Measurements from ENCODE around the gene ACTR1A. TPM values are rescaled to one million over a fixed set of nuclear protein-coding genes. Genes with fewer than 3 reads are reported as not detected.
A peak's percentile ranks its signal among the peaks of the same experiment; 100 is the strongest.

ACTR1A gene
- total RNA-seq, 2 donors from 2014 or later = 43.0 to 74.4 TPM

DNA sequence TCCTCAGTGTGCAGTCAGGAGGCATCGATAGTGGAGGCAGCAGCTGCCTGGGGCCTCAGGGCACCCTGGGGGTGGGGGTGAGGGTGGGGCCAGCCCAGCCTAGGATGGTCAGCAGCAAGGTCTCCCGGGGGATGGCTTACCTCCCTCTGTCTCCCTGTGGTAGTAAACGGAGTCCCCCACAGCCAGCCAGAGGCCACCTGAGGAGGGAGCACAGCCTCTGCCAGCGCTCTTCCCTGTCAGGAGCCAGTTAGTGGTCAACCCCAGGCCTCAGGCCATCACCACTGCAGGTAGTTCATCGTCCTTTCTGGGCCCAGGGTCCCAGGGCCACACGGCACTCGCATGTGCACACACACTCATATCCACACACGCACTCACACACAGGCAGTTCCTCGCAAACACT lies 22.1 kb downstream of the ACTR1A start:
- Mint-ChIP-seq H3K27ac (peak overlapping the region; percentile 84), H3K4me3 (no peak overlapping the region), H3K27me3 (no peaks in the 10 kb centered on the region), H3K9me3 (no peaks in the 10 kb centered on the region), H3K36me3 (ENCODE audit: low read depth) (peaks cover 69% of the 10 kb centered on the region), H3K4me1 (peaks cover 5% of the 10 kb centered on the region)
- no peak for ATAC-seq (replicated peaks)

DNA sequence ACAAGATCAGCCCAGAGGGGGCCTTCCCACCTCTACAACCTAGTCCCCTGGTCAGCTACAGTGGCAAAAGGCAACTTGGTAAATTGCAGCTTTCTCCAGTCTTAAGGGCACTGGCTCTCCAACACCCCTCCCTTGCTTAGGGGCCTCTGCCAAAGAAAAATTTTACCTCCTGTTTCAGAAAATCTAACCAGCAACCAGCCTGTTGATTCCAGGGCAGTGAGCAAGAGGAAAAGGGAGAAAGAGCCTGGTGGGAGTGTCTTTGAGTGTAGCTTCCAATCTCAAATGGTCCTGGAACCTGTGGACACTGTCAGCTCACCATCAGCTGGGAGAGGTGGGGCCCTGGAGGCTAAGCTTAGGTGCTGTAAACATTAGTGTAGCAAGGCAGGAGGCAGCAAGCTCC lies 22.9 kb downstream of the ACTR1A start:
- H3K4me3 Mint-ChIP-seq = no peak overlapping the region
- no peaks in the 10 kb centered on the region for H3K27me3 Mint-ChIP-seq
- ATAC-seq (replicated peaks) = no peak
- H3K27ac Mint-ChIP-seq = peak overlapping the region; percentile 84
- H3K4me1 Mint-ChIP-seq = peaks cover 5% of the 10 kb centered on the region
- H3K9me3 Mint-ChIP-seq = no peaks in the 10 kb centered on the region
- peaks cover 61% of the 10 kb centered on the region for H3K36me3 Mint-ChIP-seq (ENCODE audit: low read depth)

DNA sequence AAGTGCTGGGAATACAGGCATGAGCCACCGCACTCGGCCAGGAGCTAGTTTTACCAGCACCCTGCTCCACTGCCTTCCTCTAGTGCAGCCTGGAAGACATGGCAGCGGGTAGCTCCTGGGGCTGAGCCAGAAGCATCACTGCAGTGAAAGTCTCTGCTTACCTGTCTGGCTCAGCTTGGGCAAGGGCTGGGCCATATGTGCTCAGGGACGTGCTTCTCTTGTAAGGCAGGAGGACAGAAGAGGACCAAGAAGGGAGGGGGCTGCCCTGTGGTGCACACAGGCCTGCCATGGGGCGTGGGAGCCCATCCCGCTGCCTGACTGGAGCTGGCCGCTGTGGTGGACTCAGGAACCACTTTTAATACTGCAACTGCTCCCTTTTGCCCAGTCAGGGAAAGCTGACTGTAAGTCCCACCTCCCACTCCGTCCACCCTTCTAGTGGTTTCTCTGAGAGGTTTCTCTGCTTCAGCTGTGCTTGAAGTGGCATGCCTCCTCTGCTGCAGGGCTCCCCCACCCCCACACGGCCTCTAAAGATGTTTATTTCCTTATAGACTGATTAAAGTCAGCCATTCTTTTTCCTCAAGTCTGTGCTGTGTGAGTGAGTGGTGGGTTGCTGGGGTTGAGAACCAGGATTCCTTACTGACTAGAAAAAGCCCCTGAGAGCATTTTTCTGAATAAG lies 25.9 kb downstream of the ACTR1A start:
- Mint-ChIP-seq H3K4me1 (peaks cover 5% of the 10 kb centered on the region), H3K4me3 (no peak overlapping the region), H3K27ac (peak overlapping the region; percentile 66), H3K27me3 (no peaks in the 10 kb centered on the region), H3K9me3 (no peaks in the 10 kb centered on the region), H3K36me3 (ENCODE audit: low read depth) (peaks cover 31% of the 10 kb centered on the region)
- peak; percentile 31 for ATAC-seq (replicated peaks)

DNA sequence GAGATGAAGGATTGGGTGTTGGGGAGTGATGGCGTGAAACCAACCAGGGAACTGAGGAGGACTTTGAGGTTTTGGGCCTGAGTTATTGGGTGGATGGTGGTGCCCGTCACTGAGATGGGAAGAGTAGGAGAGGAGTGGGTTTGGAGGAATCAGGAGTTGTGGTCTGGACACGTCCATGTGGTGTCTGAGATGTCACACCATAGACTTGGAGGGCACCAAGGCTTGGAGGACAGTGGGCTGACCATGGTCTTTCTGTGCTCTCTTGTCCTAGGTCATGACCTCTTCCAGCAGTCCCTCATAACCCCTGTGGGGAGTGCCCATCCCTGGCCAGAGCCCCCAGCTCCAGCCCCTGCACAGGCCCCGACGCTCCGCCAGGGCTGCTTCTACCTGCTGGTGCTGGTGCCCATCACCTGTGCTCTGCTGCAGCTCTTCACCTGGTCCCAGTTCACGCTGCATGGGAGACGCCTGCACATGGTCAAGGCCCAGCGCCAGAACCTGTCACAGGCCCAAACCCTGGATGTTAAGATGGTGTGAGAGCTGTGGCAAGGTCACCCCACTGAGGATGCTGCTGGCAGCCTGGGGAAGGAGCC lies 27.0 kb downstream of the ACTR1A start:
- Mint-ChIP-seq H3K9me3 (no peaks in the 10 kb centered on the region), H3K27ac (peak overlapping the region; percentile 37), H3K36me3 (ENCODE audit: low read depth) (peaks cover 20% of the 10 kb centered on the region), H3K27me3 (no peaks in the 10 kb centered on the region), H3K4me1 (peaks cover 5% of the 10 kb centered on the region), H3K4me3 (no peak overlapping the region)
- ATAC-seq (replicated peaks) = no peak

DNA sequence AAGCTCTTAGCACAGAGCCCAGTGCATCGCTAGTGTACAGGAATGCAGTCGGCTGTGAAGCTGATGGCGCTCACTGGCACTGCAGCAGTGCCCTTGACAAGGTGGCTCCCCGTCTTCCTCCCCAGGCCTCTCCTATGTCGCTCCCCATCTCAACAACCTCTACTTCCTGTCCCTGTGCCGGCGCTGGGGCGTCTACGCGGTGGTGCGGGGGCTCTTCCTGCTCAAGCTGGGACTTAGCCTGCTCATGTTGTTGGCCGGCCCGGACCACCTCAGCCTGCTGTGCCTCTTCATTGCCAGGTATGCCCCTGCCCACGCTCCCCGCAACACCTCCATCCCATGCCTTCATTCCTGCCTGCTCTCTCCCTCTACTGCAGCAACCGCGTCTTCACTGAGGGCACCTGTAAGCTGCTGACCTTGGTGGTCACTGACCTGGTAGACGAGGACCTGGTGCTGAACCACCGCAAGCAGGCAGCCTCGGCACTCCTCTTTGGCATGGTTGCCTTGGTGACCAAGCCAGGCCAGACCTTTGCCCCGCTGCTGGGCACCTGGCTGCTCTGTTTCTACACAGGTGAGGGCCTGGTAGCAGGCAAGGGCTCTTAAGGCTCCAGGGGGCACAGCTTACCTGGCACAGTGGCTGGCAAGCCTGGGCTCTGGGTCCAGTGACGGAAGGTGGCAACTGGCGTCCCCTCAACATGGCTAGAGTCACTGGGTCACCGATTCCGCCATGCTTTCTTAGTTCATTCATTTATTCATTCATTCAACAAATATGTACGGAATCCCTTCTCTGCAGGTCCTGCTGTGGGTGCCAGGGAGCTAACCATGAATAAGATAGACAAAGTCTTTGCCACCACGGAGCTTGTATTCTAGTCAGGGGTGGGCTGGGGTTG lies 28.8 kb downstream of the ACTR1A start:
- H3K4me3 Mint-ChIP-seq = no peak overlapping the region
- no peaks in the 10 kb centered on the region for H3K4me1 Mint-ChIP-seq

DNA sequence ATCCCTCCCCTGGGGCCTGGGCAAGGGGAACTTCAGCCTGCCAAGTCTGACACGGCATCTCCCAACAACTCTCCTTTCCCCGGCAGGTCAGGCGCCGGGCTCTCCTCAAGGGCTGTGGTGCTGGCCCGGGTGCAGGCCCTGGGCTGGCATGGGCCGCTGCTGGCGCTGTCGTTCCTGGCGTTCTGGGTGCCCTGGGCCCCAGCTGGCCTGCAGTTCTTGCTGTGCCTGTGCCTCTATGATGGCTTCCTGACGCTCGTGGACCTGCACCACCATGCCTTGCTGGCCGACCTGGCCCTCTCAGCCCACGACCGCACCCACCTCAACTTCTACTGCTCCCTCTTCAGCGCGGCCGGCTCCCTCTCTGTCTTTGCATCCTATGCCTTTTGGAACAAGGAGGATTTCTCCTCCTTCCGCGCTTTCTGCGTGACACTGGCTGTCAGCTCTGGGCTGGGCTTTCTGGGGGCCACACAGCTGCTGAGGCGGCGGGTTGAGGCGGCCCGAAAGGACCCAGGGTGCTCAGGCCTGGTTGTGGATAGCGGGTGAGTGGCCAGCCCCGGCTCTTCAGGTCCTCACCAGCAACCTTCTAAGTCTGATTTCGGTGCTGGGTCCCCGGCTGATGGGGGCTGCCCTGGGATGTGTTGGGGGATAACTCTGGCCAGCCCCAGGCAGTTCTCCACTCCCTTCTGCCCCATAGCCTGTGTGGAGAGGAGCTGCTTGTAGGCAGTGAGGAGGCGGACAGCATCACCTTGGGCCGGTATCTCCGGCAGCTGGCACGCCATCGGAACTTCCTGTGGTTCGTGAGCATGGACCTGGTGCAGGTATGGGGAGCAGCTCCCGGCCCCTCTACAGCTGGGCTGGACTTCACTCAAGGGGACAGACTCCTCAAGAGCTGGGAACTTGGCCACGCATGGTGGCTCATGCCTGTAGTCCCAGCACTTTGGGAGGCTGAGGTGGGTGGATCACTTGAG lies 31.6 kb downstream of the ACTR1A start:
- H3K4me1 Mint-ChIP-seq = no peaks in the 10 kb centered on the region
- H3K36me3 Mint-ChIP-seq (ENCODE audit: low read depth) = peaks cover 6% of the 10 kb centered on the region
- H3K4me3 Mint-ChIP-seq = no peak overlapping the region
- no peaks in the 10 kb centered on the region for H3K27me3 Mint-ChIP-seq
- no peaks in the 10 kb centered on the region for H3K9me3 Mint-ChIP-seq
- no peak overlapping the region for H3K27ac Mint-ChIP-seq
- no peak for ATAC-seq (replicated peaks)

More for the DNA sequence above, 28.8 kb downstream of the ACTR1A start:
- H3K36me3 Mint-ChIP-seq (ENCODE audit: low read depth) = peaks cover 7% of the 10 kb centered on the region
- H3K27ac Mint-ChIP-seq = peak overlapping the region; percentile 63
- no peaks in the 10 kb centered on the region for H3K27me3 Mint-ChIP-seq
- peak; percentile 53 for ATAC-seq (replicated peaks)
- no peaks in the 10 kb centered on the region for H3K9me3 Mint-ChIP-seq

GRCh38 chr10:102468683-102469082 lies 33.8 kb downstream of the ACTR1A start:
- H3K4me3 Mint-ChIP-seq = no peak overlapping the region
- peak overlapping the region; percentile 61 for H3K27ac Mint-ChIP-seq
- H3K9me3 Mint-ChIP-seq = no peaks in the 10 kb centered on the region
- H3K4me1 Mint-ChIP-seq = peaks cover 3% of the 10 kb centered on the region
- peaks cover 6% of the 10 kb centered on the region for H3K36me3 Mint-ChIP-seq (ENCODE audit: low read depth)
- H3K27me3 Mint-ChIP-seq = no peaks in the 10 kb centered on the region
- no peak for ATAC-seq (replicated peaks)

DNA sequence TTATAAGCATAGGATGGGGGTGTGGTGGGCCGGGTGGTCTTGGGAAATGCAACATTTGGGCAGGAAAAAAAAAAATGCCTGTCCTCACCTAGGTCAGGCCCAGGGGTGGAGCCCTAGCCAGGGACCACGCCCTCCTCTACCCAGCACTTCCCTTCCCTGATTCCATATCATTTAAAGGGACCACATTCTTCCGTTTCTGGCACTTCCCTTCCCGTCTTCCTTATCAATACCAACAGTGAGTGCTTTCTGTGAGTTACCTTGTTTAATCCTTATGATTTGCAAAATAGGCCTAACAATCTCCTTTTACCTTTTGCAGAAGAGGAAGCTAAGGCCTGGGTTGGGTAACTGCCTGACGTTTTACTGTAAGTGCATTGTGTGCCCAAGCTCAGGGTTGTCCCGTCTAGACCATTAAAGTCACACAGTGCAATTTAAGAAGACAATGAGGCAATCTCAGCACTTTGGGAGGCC lies 34.5 kb downstream of the ACTR1A start:
- Mint-ChIP-seq H3K36me3 (ENCODE audit: low read depth) (peaks cover 6% of the 10 kb centered on the region), H3K27me3 (no peaks in the 10 kb centered on the region), H3K9me3 (no peaks in the 10 kb centered on the region), H3K27ac (no peak overlapping the region), H3K4me1 (peaks cover 6% of the 10 kb centered on the region), H3K4me3 (no peak overlapping the region)
- no peak for ATAC-seq (replicated peaks)

GRCh38 chr10:102467318-102467717 lies 35.2 kb downstream of the ACTR1A start:
- Mint-ChIP-seq H3K4me3 (no peak overlapping the region), H3K27ac (no peak overlapping the region), H3K27me3 (no peaks in the 10 kb centered on the region), H3K36me3 (ENCODE audit: low read depth) (peaks cover 6% of the 10 kb centered on the region), H3K9me3 (no peaks in the 10 kb centered on the region), H3K4me1 (peaks cover 12% of the 10 kb centered on the region)
- ATAC-seq (replicated peaks) = no peak

GRCh38 chr10:102465466-102465865 lies 37.0 kb downstream of the ACTR1A start:
- Mint-ChIP-seq H3K27ac (no peak overlapping the region), H3K9me3 (no peaks in the 10 kb centered on the region), H3K4me1 (peaks cover 19% of the 10 kb centered on the region), H3K36me3 (ENCODE audit: low read depth) (peaks cover 6% of the 10 kb centered on the region), H3K27me3 (no peaks in the 10 kb centered on the region), H3K4me3 (no peak overlapping the region)
- ATAC-seq (replicated peaks) = no peak

- Mint-ChIP-seq H3K27ac (no peak overlapping the region), H3K36me3 (ENCODE audit: low read depth) (peaks cover under 1% of the 10 kb centered on the region), H3K4me3 (no peak overlapping the region), H3K27me3 (no peaks in the 10 kb centered on the region), H3K9me3 (no peaks in the 10 kb centered on the region), H3K4me1 (peaks cover 19% of the 10 kb centered on the region)
- no peak for ATAC-seq (replicated peaks)
Observed at GRCh38 chr10:102463983-102464382, 38.5 kb downstream of the ACTR1A start.

DNA sequence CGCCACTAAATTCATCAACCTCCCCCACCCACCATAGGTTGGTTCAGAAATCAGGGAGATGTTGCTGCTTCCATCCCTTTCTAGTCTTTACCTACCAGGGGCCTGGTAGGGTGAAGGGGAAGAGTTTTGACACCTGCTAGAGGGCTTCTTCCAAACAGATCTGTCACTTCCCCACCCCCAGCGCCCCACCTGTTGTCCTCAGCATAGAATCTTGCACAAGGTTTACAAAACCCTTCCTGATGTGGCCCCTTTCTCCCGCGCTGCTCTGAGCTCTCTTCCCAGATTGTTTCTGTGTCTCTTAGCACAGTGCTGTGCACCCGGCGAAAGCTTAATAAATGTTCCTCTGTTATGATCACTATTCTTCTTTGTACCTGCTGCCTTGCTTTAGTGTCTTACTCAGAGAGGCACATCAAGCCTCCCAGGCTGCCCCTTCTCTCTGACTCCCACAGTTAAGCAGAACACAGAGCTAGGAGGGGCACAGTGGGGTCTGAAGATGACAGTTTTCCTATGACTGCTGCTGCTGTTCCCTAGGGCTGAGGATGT lies 39.9 kb downstream of the ACTR1A start:
- ATAC-seq (replicated peaks) = no peak
- Mint-ChIP-seq H3K4me3 (peak overlapping the region; percentile 98), H3K27me3 (no peaks in the 10 kb centered on the region), H3K36me3 (ENCODE audit: low read depth) (no peaks in the 10 kb centered on the region), H3K9me3 (no peaks in the 10 kb centered on the region), H3K27ac (no peak overlapping the region), H3K4me1 (peaks cover 21% of the 10 kb centered on the region)

- Mint-ChIP-seq H3K9me3 (no peaks in the 10 kb centered on the region), H3K27ac (peak overlapping the region; percentile 79), H3K27me3 (no peaks in the 10 kb centered on the region), H3K36me3 (ENCODE audit: low read depth) (peaks cover 3% of the 10 kb centered on the region), H3K4me1 (peaks cover 24% of the 10 kb centered on the region), H3K4me3 (peak overlapping the region; percentile 98)
- peak; percentile 99 for ATAC-seq (replicated peaks)
Observed at GRCh38 chr10:102461187-102462054, 41.1 kb downstream of the ACTR1A start.

All from activated T-helper 17 cell treated with anti-CD3 and anti-CD28 coated beads, Interleukin-2, amount 50 U/mL, for 72 hours (primary cell).